GM19043 (cell line): ENCODE data around the gene SH2B2.

Experiments
- ATAC-seq: cut with Tn5 transposase; IDR thresholded peaks from one replicate; pipeline ENCODE4 v1.9.1; 2021; ENCODE audit warnings: low read depth; ENCODE audit not compliant: unreplicated experiment

SH2B2 gene

GRCh38 chr7:102286237-102287110, at the start of gene SH2B2:
Gene SH2B2 (plus strand): TSS chr7:102286868. CDS start chr7:102300551, 13,683 bp downstream.
- ATAC-seq = no peak

- ATAC-seq = no peak
These were observed 47.4 kb upstream of the SH2B2 start for GRCh38 chr7:102239206-102239820.

GRCh38 chr7:102241431-102241830, 45.2 kb upstream of the SH2B2 start:
- no peak for ATAC-seq

- no peak for ATAC-seq
These were observed 42.1 kb upstream of the SH2B2 start for GRCh38 chr7:102244601-102245000.

- no peak for ATAC-seq
These were observed 38.6 kb upstream of the SH2B2 start for GRCh38 chr7:102248081-102248455.

- no peak for ATAC-seq
These were observed 37.9 kb upstream of the SH2B2 start for GRCh38 chr7:102248456-102249395.

- no peak for ATAC-seq
These were observed 34.9 kb upstream of the SH2B2 start for GRCh38 chr7:102251531-102252365.

- ATAC-seq = no peak
These were observed 34.2 kb upstream of the SH2B2 start for GRCh38 chr7:102252366-102252982.

- ATAC-seq = no peak
These were observed 33.3 kb upstream of the SH2B2 start for GRCh38 chr7:102253066-102253972.

GRCh38 chr7:102253973-102254370, 32.7 kb upstream of the SH2B2 start:
- ATAC-seq = no peak

- ATAC-seq = no peak
These were observed 32.1 kb upstream of the SH2B2 start for GRCh38 chr7:102254521-102254920.

- ATAC-seq = no peak
These were observed 31.2 kb upstream of the SH2B2 start for GRCh38 chr7:102255501-102255900.

GRCh38 chr7:102255916-102256315, 30.8 kb upstream of the SH2B2 start:
- ATAC-seq = no peak

- ATAC-seq = no peak
These were observed 28.5 kb upstream of the SH2B2 start for GRCh38 chr7:102258073-102258748.

- ATAC-seq = no peak
These were observed 27.9 kb upstream of the SH2B2 start for GRCh38 chr7:102258749-102259107.

GRCh38 chr7:102260856-102261255, 25.8 kb upstream of the SH2B2 start:
- ATAC-seq = no peak

GRCh38 chr7:102261451-102261850, 25.2 kb upstream of the SH2B2 start:
- ATAC-seq = no peak

GRCh38 chr7:102262546-102262945, 24.1 kb upstream of the SH2B2 start:
- ATAC-seq = no peak
